GM18907 (cell line): ENCODE results near the gene LSM3.

ENCODE experiments used
- ATAC-seq: cut with Tn5 transposase; IDR thresholded peaks from one replicate; pipeline ENCODE4 v1.9.1; 2021; ENCODE audit warnings: mild to moderate bottlenecking, moderate library complexity; ENCODE audit not compliant: unreplicated experiment

The LSM3 gene

DNA sequence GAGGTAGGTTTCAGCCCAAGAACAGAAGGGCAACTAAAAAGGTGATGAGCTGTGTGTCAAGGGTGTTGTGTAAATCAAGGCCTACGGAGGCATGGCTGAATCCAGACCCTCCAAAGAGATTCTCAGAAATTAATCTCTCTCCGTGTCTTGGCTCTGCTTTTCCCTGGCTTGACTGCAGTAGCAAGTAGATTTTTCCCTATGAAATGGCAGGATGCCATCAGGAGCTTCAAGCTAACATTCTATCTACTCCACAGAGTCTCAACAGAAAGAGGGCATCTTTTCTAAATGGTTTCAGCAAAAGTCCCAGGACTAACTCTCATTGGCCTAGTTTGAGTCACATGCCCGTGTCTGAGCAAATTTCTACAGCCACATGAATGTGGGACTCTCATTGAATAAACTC is 58.3 kb downstream of the LSM3 start:
- ATAC-seq = no peak

DNA sequence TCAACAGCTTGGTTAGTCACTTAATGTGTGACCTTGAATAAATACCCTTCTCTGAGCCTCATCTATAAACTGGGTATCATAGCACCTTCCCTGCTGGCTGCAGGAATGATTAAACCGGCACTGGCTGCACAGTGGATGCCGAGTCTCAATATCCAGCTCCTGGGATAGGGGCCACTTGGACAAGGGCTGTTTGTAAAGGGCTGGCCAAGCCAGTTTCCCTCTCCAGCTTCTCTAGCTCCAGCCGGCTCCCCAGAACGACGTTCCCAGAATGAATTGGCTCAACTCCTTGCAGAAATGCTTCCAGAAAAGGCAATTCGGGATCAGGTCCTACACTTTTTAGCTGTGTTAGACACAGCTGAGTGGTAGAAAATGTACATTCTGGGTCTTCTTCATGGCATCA is 58.8 kb downstream of the LSM3 start:
- ATAC-seq = no peak

DNA sequence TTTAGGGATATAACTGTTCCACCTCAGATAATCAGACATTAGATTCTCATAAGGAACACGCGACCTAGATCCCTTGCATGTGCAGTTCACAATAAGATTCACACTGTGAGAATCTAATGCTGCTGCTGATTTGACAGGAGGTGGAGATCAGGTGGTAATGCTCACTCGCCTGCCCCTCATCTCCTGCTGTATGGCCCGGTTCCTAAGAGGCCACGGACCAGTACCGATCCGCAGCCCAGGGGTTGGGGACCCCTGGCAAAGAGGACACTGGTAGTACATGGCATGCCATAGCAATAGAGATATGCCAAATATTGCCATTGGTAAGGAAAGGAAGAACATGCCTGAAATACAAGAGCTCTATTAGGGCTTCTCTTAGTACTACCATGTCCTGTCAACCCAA is 59.7 kb downstream of the LSM3 start:
- no peak for ATAC-seq

DNA sequence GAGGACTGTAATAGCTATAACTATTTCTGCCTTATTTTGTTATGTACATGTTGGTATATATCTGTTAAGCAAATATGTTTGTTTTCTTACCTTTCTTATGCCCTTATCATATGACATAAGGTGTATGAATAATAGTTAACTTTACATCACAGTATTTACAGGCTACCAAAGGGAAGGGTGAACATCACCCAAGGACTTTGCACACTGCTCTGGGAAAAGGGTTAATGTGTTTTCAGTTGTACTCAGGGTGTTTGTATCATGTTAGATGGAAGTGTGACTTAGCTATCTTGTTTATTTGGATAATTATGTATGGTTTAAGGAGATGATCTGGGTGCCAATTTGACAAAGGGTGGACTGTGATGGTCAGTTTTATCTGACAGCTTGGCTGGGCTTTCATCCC is 60.3 kb downstream of the LSM3 start:
- no peak for ATAC-seq

DNA sequence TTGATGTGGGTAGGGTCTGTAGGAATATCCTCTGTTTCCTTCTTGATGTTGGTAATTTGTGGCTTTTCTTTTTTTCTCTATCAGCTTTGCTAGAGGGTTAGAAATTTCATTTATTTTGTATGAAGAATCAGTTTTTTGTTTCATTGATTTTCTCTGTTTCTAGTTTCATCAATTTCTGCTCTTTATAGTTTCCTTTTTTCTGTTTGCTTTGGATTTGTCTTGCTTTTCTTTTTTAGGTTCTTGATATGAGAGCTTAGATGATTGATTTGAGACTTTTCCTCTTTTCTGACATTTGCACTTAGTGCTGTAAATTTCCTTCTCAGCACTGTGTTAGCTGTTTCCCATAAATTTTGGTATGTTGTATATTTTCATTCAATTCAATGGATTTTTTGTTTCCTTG is 61.3 kb downstream of the LSM3 start:
- ATAC-seq = no peak

DNA sequence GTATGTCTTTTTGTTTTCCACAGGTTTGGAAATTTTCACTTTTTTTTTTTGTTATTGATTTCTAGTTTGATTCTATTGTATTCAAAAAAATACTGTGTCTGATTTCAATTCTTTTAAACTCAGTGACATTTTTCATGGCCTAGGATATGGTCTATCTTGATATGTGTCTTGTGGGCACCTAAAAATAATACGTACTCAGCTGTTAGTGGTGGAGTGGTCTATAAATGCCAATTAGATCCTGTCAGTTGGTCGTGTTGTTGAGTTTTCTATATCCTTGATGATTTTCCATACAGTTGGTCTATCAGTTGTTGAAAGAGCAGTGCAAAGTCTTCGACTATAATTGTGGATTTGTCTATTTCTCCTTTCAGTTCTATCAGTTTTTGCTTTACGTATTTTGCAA is 61.7 kb downstream of the LSM3 start:
- no peak for ATAC-seq

DNA sequence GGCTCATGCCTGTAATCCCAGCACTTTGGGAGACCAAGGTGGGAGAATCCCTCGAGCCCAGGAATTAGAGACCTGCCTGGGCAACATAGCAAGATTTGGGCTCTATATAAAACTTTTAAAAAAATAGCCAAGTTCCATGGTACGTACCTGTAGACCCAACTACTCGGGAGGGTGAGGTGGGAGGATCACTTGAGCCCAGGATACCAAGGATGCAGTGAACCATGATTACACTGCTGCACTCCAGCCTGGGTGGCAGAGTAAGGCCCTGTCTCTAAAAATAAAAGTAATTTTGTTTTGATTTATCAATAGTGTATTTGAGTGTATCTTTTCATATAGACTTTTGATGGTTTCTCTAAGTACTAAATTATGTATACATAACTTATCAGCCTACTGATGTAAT is 63.1 kb downstream of the LSM3 start:
- ATAC-seq = no peak

DNA sequence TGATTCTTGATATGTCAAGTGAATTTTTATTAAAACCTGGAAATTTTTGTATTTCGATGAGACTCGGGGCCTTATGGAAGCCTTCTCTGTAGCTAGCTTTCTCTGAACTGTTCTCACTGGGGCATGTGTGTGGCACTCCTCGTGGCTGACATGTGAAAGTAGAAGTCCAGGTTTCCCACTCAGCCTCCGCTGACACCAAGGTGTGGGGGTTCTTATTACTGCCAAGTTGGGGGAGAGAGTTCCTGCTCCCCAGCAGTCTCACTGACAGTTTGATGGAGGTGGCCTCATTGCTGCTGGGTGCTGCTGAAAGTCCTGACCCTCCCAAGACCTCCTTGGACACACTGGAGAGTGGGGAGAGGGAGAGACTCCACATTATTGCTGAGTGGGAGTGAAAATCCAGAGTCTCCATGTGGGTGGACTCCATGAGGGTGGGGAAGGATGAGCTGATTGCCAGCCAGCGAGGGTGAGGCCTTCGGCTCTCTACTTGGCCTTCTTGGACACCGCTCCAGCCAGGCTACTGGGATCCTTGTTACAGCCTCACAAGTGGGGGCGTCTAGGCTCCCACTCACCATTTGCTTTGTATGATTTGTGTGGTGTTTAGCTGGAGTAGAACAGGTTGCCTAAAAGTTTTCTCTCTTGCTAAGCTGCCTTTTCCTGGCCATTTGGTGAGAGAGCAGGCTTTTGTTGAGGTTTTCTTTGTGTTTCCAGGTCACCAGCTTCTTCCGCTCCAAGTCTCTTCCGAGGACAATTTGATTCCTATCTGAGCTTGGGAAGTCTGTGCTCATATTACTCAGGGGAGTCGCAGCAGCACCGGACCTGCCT is 64.1 kb downstream of the LSM3 start:
- no peak for ATAC-seq

DNA sequence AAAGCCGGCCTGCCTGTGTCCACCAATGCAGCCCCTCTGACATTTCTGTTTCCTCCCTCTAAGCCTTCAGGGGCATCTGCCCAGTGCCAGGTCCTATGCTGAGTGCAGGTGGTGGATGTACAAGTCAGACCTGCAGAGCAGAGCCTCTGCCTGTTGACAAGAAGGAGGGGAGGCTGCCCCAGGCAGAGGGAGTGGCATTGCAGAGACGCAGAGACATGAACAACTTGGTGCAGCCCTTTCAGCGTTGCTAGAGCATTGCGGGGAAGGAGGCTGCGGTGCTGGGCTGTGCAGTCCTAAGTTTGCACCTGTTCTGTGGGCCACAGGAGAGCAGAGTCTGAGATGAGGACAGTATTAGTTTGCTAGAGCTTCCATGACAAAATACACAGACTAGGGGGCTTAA is 65.2 kb downstream of the LSM3 start:
- no peak for ATAC-seq

DNA sequence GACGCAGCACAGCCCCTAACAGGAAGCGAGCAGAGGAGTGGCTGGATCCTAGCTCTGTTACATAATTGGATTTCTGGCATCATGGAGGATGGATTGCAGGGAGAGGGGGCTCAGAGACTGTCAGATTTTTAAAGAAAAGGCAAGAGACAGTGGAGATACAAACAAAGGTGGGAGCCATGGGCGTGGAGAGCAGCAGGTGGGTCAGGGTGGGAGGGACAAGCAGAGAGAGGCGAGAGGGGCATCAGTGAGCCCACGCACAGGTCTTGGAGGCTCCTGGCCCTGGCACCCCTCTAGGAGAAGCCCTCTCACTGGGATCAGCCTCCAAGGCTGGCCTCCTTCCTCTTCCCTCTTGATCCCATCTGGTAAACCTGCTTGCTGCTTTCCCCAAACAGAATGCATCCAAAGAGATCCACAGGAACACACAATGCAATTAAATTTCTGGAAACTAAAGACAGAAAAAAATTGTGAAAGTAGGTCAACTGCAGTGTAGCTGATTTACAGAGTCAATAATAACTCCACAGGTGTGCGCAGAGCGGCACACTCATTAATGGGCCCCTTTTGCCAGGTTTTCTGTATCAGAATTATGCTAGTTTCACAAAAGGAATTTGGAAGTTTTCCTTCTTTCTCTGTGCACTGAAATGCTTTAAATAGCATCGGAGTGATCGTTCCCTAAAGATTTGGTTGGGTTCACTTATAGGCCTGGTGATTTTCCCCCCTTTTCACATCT is 66.1 kb downstream of the LSM3 start:
- no peak for ATAC-seq

DNA sequence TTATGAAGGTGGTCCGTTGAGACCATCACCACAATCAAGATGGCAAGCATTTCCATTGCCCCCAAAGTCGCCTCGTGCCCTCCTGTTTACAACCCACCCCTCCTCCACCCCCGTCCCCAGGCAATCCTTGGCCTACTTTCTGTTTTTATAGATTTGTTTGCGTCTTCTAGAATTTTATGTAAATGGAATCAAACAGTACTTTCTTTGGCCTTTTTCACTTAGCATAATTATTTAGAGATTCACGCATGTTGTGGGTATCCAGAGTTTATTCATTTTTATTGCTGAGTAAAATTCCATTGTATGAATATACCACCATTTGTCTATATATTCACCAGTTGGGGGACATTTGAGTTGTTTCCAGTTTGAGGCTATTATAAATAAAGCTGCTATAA is 66.6 kb downstream of the LSM3 start:
- ATAC-seq = no peak

DNA sequence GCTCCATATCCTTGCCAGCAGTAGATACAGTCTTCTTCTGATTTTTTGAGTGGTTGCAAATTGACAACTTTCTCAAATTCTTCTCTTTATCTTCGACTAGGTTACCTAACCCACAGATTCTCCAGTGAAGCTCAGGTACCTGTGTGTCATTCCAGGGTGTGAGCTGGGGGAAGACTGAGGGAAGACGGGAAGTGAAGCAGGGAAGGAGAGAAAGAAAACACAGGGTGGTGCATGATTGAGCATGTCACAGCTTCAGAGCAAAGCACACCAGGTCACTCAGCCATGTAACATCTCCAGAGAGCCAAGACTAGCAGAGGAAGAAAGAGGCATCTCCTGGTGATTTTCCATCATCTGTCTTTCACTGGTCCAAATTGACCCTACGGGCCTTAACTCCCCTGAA is 67.2 kb downstream of the LSM3 start:
- no peak for ATAC-seq

DNA sequence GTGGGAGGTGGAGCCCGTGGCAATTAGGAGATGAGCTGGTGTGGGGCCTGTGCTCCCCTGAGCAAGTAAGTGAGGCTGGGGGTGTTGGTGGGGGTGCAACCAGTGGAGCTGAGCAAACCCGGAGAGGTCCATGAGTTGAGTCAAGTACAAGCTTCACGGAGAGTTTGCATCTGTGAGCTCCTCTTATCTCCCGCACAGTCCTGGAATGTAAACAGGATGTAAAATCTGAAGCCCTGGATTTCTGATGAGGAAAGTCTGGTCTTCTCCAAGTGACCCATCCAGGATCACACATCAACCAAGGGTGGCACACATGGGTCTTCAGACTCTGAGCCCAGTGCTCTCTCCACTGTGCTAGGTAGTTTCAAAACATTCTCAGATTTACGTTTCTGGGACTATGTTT is 67.8 kb downstream of the LSM3 start:
- no peak for ATAC-seq

DNA sequence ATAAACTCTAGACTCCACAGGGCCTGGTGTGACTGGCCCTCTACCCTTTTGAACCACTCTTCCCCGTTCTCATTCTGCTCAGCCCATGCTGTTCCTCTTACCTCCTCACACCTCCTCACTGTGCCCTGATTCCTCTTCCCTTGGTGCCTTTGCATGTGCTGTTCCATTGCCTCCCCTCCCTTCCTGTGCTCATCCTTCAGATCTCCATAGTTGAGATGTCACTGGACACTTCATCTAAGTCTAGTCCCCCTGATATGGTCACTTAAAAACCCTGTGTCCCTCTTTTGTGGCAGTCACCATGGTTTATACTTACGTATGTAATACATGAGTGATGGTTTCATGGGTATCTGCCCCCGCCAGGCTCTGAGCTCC is 69.8 kb downstream of the LSM3 start:
- no peak for ATAC-seq

DNA sequence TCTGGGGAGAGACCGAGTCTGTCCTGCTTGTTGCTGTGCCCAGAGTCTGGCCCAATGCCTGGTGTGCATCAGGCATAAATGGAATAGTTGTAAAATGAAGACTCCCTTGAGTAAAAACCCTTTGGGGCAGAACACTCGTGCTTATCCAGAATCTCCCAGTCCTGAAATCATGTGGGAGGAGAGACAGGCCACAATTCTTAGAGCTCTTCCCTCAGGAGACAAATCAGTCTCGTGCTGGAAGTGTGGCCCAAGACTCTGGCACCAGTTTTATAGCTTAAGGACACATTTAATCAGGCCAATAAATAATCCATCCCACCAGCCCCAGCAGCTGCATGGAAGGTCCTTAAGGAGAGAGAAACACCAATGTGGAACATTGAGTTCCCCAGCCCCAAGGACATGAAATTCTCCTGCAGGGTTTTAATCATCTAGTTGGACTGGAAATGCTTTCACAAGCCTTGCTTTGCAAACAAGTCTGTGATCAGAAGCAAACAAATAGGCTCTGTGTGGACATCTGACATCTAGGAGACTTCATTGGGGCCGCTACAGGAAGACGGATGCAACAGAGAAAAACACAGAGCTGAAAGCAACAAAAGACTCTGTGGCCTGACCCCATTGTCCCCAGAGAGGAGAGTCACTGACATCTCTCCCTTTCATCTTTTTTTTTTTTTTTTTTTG is 70.4 kb downstream of the LSM3 start:
- no peak for ATAC-seq
